Fibroblast of the aortic adventitia (primary cell): Measurements from ENCODE around the gene FKBP5. TPM values are rescaled to one million over a fixed set of nuclear protein-coding genes. Genes with fewer than 3 reads are reported as not detected.

Source experiments
- DNase-seq: peaks from one replicate; pipeline ENCODE4 v3.0.0-alpha.2; 2010; ENCODE audit warnings: low read depth
- H3K4me3 ChIP-seq: 2 replicates; pipeline ENCODE4 v1.5.1; 2011; ENCODE audit warnings: low read depth, mild to moderate bottlenecking, control low read depth, low read length, moderate library complexity
- CTCF ChIP-seq: IDR thresholded peaks from 2 replicates; pipeline ENCODE4 v1.5.1; 2011; ENCODE audit warnings: mild to moderate bottlenecking, low read length, control low read depth, inconsistent platforms; ENCODE audit not compliant: insufficient read depth
- total RNA-seq: library from RNA; depleted of rRNA; stranded (reverse); fragments of >200 nt; gene quantifications from 2 replicates; pipeline ENCODE4 v1.2.3, GENCODE V29; 2012; ENCODE audit warnings: low replicate concordance

FKBP5 gene
- total RNA-seq, 1 donor, result 5.3 TPM

GRCh38 chr6:35733633-35734032, 44.9 kb upstream of the FKBP5 start:
- TF ChIP-seq CTCF, result no peak
- DNase-seq, result no peak
- H3K4me3 ChIP-seq, result no peak overlapping the region

- peak; percentile 86 for DNase-seq
- no peak for TF ChIP-seq CTCF
These were observed 43.2 kb upstream of the FKBP5 start for GRCh38 chr6:35731736-35732532.

GRCh38 chr6:35731414-35731735, 42.7 kb upstream of the FKBP5 start:
- DNase-seq, result peak; percentile 69
- H3K4me3 ChIP-seq, result peak overlapping the region; percentile 75
- TF ChIP-seq CTCF, result no peak

More at GRCh38 chr6:35731736-35732532, 43.2 kb upstream of the FKBP5 start:
- H3K4me3 ChIP-seq, result peak overlapping the region; percentile 75

- peak overlapping the region; percentile 46 for H3K4me3 ChIP-seq
- no peak for TF ChIP-seq CTCF
- no peak for DNase-seq
These were observed 42.2 kb upstream of the FKBP5 start for GRCh38 chr6:35730745-35731413.

GRCh38 chr6:35729722-35730121, 41.0 kb upstream of the FKBP5 start:
- DNase-seq, result no peak
- no peak overlapping the region for H3K4me3 ChIP-seq
- TF ChIP-seq CTCF, result no peak

- no peak for TF ChIP-seq CTCF
- no peak for DNase-seq
- H3K4me3 ChIP-seq, result no peak overlapping the region
These were observed 40.3 kb upstream of the FKBP5 start for GRCh38 chr6:35728683-35729678.
